IPS-20b (cell line): Measurements from ENCODE around the gene PSPC1.
"Not testable (repeated sequence)": the region's sequence is repeated elsewhere in the genome, so short reads cannot be mapped to it uniquely, and the experiment has no call there.

ENCODE experiments used
- H3K27ac ChIP-seq: one replicate; pipeline ENCODE4 v1.5.1; 2013; ENCODE audit warnings: low read length
- H3K27me3 ChIP-seq: 2 replicates; pipeline ENCODE4 v1.6.1; 2013; ENCODE audit warnings: mild to moderate bottlenecking, low read length, inconsistent platforms; ENCODE audit not compliant: insufficient read depth
- H3K36me3 ChIP-seq: 2 replicates; pipeline ENCODE4 v1.6.1; 2013; ENCODE audit warnings: low read depth, mild to moderate bottlenecking, inconsistent platforms, low read length, moderate library complexity; ENCODE audit not compliant: insufficient read depth
- H3K4me1 ChIP-seq: 2 replicates; pipeline ENCODE4 v1.6.1; 2013; ENCODE audit warnings: mild to moderate bottlenecking, control low read depth, inconsistent platforms, low read length, moderate library complexity; ENCODE audit not compliant: insufficient read depth
- H3K4me3 ChIP-seq: 2 replicates; pipeline ENCODE4 v1.5.1; 2013; ENCODE audit warnings: mild to moderate bottlenecking, low read length, inconsistent platforms
- H3K9ac ChIP-seq: 2 replicates; pipeline ENCODE4 v1.6.1; 2013; ENCODE audit warnings: low read depth, mild to moderate bottlenecking, inconsistent platforms, low read length, moderate library complexity
- H3K9me3 ChIP-seq: 2 replicates; pipeline ENCODE4 v1.6.1; 2013; ENCODE audit warnings: mild to moderate bottlenecking, low read depth, low read length, inconsistent platforms; ENCODE audit not compliant: insufficient read depth

The PSPC1 gene

DNA sequence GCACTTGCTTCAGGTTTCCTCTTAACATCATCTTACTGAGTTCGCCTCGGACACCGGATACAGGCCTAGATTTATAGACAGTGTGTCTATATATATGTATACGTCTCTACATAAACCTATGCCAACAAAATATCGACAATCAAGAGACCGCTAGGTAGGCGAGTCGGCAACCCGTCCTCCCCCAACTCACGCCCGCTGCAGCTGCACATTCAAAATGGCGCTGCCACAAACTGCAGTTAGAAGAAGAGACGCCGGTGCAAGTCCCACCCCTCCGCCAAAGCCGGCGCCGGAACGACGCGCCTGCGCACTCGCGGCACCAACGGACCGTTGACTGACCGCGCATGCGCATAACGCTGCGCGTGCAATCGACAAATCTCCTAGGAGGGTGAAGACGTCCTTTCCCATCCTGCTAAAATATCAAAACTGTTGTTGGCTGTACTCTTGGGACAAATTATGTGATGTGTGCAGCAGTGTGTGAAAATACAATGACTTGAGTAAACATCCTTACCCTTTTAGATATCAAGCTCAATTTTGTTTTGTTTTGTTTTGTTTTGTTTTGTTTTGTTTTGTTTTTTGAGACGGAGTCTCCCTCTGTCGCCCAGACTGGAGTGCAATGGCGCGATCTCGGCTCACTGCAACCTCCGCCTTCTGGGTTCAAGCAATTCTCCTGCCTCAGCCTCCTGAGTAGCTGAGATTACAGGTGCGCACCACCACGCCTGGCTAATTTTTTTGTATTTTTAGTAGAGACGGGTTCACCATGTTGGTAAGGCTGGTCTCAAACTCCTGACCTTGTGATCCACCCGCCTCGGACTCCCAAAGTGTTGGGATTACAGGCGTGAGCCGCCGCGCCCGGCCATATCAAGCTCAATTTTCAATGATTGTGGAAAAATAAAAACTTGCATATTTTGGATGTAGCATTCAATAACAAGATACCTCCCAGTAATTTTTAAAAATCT, at the start of gene PSPC1:
Gene PSPC1, minus strand, starts transcription at position 219 of the 956 bp plus-strand sequence. Its CDS starts 188 bp downstream, at position 31.
- H3K27ac ChIP-seq, result peak within 1 kb of the TSS; percentile 98
- not testable (repeated sequence) for H3K36me3 ChIP-seq, H3K27me3 ChIP-seq, H3K4me1 ChIP-seq, H3K9me3 ChIP-seq
- H3K9ac ChIP-seq, result peak within 1 kb of the TSS; percentile 96
- peak within 1 kb of the TSS; percentile 92 for H3K4me3 ChIP-seq

DNA sequence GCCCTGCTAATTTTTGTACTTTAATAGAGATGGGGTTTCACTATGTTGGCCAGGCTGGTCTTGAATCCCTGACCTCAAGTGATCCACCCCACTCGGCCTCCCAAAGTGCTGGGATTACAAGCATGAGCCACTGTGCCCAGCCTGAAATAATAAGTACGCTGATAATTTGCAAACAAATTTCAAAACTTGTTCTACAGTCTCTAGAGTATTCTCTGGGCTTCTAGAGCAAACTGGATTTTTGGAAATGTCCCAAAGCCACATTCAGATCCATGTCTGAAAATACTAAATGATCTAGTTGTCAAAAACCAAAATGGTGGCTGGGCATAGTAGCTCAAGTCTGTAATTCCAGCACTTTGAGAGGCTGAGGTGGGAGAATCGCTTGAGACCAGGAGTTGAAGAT, 39.9 kb upstream of the PSPC1 start:
- Histone ChIP-seq H3K4me1 (no peaks in the 10 kb centered on the region; the same call in 1 of the 2 replicates), H3K36me3 (peaks cover 17% of the 10 kb centered on the region), H3K27ac (no peak overlapping the region), H3K9me3 (no peaks in the 10 kb centered on the region; the same call in 1 of the 2 replicates), H3K27me3 (no peaks in the 10 kb centered on the region), H3K4me3 (no peak overlapping the region), H3K9ac (no peak overlapping the region)

DNA sequence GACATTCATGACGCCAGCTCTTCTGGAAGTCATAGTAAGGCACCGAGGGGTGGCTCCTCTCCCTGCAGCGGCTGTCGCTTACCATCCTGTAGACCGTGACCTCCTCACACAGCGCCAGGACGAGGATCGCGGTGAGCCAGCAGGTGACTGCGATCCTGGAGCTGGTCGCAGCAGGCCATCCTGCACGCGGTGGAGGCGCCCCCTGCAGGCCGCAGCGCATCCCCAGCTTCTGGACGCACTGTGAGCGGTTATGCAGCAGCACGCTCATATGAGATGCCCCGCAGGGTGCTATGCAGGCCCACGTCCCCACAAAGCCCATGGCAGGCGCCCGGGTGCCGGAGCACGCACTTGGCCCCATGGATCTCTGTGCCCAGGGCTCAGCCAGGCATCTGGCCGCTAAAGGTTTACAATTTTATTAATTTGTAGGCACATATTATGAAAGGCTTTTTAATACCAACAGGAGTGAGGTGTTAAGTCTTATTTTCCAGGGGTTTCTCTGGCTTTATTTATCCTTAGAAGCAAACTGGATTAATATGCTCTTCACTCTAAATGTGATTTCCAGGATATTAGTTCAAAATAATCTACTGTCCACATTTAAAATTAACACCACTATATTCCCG, 35.6 kb upstream of the PSPC1 start:
- Histone ChIP-seq H3K9ac (no peak overlapping the region), H3K27me3 (no peaks in the 10 kb centered on the region), H3K9me3 (no peaks in the 10 kb centered on the region; the same call in 1 of the 2 replicates), H3K36me3 (0 out of 2 replicates have a peak, but pooled peaks cover 9% of the 10 kb centered on the region), H3K4me1 (no peaks in the 10 kb centered on the region; the same call in 1 of the 2 replicates), H3K4me3 (no peak overlapping the region), H3K27ac (no peak overlapping the region)

- H3K27me3 ChIP-seq, result no peaks in the 10 kb centered on the region
- no peak overlapping the region for H3K4me3 ChIP-seq
- H3K9me3 ChIP-seq, result no peaks in the 10 kb centered on the region; the same call in 1 of the 2 replicates
- H3K36me3 ChIP-seq, result 0 out of 2 replicates have a peak, but pooled peaks cover 9% of the 10 kb centered on the region
- no peak overlapping the region for H3K27ac ChIP-seq
- H3K9ac ChIP-seq, result no peak overlapping the region
- no peaks in the 10 kb centered on the region; the same call in 1 of the 2 replicates for H3K4me1 ChIP-seq
Measured at GRCh38 chr13:19817510-19818158, 34.9 kb upstream of the PSPC1 start.

GRCh38 chr13:19817106-19817505, 34.4 kb upstream of the PSPC1 start:
- no peak overlapping the region for H3K27ac ChIP-seq
- no peak overlapping the region for H3K9ac ChIP-seq
- H3K4me1 ChIP-seq, result no peaks in the 10 kb centered on the region; the same call in 1 of the 2 replicates
- H3K4me3 ChIP-seq, result no peak overlapping the region
- 0 out of 2 replicates have a peak, but pooled peaks cover 9% of the 10 kb centered on the region for H3K36me3 ChIP-seq
- no peaks in the 10 kb centered on the region; the same call in 1 of the 2 replicates for H3K9me3 ChIP-seq
- no peaks in the 10 kb centered on the region for H3K27me3 ChIP-seq

DNA sequence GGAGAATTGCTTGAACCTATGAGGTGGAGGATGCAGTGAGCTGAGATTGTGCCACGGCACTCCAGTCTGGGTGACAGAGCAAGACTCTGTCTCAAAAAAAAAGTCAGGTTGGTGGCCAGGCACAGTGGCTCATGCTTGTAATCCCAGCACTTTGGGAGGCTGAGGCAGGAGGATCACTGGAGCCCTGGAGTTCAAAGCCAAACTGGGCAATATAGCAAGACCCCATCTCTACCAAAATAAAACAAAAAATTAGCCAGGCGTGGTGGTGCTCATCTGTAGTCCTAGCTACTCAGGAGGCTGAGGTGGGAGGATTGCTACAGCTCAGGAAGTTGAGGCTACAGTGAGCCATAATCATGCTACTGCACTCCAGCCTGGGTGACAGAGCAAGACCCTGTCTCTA, 33.1 kb upstream of the PSPC1 start:
- H3K36me3 ChIP-seq, H3K9me3 ChIP-seq, H3K27me3 ChIP-seq, H3K27ac ChIP-seq, H3K4me1 ChIP-seq, H3K9ac ChIP-seq, H3K4me3 ChIP-seq: not testable (repeated sequence)

DNA sequence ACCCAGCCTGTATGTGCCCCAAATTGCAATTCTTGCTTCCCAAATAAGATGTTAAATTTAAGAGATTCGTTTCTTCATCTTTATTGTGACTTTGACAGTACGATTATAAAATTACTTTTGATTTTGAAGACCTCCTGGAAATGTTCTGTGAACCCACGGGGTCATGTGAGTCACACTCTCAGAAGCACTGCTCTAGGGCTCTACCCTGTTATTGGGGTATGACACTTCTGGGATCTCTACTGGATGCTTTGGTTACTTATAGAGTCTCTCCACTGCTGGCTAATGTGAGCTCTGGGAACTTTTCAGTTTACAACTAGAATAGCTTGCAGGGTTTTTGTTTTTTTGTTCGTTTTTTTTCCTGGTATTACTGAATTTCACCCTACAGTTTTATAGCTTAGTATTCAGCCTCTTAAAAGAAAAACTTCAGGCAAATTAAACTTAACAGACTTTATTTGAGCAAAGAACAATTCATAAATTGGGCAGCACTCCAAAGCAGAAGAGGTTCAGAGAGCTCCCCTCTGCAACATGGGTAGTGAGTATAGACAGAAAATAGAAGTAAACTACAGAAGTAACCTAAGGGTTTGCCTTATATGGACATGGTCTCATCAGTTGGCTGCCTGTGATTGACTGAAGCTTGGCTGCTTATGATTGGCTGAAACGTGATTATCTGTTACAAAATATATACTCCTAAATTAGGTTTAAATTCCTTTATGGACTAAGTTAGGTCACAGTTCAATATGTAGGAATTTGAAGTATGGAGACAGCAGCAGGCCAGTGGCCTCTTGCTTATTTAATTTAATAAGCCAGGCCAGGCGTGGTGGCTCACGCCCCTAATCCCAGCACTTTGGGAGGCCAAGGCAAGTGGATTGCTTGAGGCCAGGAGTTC, 28.5 kb upstream of the PSPC1 start:
- Histone ChIP-seq H3K4me1 (no peaks in the 10 kb centered on the region), H3K9ac (no peak overlapping the region), H3K27ac (no peak overlapping the region), H3K4me3 (no peak overlapping the region), H3K27me3 (no peaks in the 10 kb centered on the region), H3K9me3 (no peaks in the 10 kb centered on the region), H3K36me3 (no peaks in the 10 kb centered on the region)

GRCh38 chr13:19810151-19810550, 27.4 kb upstream of the PSPC1 start:
- Histone ChIP-seq H3K9ac (no peak overlapping the region), H3K9me3 (no peaks in the 10 kb centered on the region), H3K27ac (no peak overlapping the region), H3K27me3 (no peaks in the 10 kb centered on the region), H3K36me3 (no peaks in the 10 kb centered on the region), H3K4me3 (no peak overlapping the region), H3K4me1 (no peaks in the 10 kb centered on the region)

DNA sequence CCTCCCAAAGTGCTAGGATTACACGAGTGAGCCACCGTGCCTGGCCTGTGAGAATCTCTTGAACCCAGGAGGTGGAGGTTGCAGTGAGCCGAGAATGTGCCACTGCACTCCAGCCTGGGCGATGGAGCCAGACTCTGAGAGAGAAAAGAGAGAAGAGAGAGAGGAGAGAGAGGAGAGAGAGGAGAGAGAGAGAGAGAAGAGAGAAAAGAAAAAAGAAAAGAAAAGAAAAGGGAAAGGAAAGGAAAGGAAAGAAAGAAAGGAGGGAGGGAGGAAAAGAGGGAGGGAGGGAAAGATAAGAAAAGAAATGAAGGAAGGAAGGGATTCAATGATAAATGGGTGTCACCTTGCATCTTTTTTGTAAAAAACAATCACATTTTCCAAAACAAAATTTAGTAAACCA, 23.0 kb upstream of the PSPC1 start:
- Histone ChIP-seq H3K9ac (no peak overlapping the region), H3K4me3 (no peak overlapping the region), H3K27me3 (no peaks in the 10 kb centered on the region), H3K9me3 (no peaks in the 10 kb centered on the region), H3K36me3 (no peaks in the 10 kb centered on the region), H3K27ac (no peak overlapping the region), H3K4me1 (no peaks in the 10 kb centered on the region)

GRCh38 chr13:19795956-19796355, 13.2 kb upstream of the PSPC1 start:
- H3K27me3 ChIP-seq, result no peaks in the 10 kb centered on the region

DNA sequence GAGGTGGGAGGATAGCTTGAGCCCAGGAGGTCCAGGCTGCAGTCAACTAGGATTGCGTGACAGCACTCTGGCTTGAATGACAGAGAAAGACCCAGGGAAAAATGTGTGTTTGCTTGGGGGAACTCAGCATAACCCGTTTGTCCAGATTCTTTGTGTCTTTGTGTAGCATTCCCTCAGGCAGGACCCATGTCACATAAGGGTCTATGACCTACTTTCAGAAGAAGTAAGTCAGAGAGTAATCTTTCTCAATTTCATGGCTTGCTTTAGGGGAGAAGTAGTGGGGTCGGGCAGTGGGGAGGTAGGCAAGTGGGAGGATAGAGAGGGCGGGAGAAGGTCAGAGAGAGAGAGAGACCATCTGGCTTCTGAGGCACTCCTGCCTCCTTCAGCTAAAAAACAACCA, 11.9 kb upstream of the PSPC1 start:
- peaks cover 10% of the 10 kb centered on the region; the same call in 1 of the 2 replicates for H3K4me1 ChIP-seq
- H3K27ac ChIP-seq, result no peak overlapping the region
- no peaks in the 10 kb centered on the region for H3K9me3 ChIP-seq
- H3K36me3 ChIP-seq, result no peaks in the 10 kb centered on the region
- H3K9ac ChIP-seq, result 0 out of 2 replicates have a peak overlapping the region, but pooled peaks have one; percentile 55
- no peaks in the 10 kb centered on the region for H3K27me3 ChIP-seq
- peak overlapping the region; percentile 18; the same call in 1 of the 2 replicates for H3K4me3 ChIP-seq

More at GRCh38 chr13:19795956-19796355, 13.2 kb upstream of the PSPC1 start:
- Histone ChIP-seq H3K9me3 (no peaks in the 10 kb centered on the region), H3K36me3 (no peaks in the 10 kb centered on the region), H3K9ac (no peak overlapping the region), H3K4me3 (no peak overlapping the region), H3K4me1 (peaks cover 10% of the 10 kb centered on the region; the same call in 1 of the 2 replicates), H3K27ac (no peak overlapping the region)
